Trophoblast cell (in vitro differentiated cells and primary cell): ENCODE data around the gene SMIM30.

ENCODE experiments used
- DNase-seq, 2 donors: peaks; one replicate each; pipeline ENCODE4 v3.0.0-alpha.2; 2016
- H2AFZ ChIP-seq: 2 replicates; pipeline ENCODE4 v1.6.1; 2013; ENCODE audit warnings: low read length, moderate library complexity, mild to moderate bottlenecking; ENCODE audit not compliant: insufficient read depth, poor library complexity
- H2AK5ac ChIP-seq: 2 replicates; pipeline ENCODE4 v1.6.1; 2013; ENCODE audit warnings: mild to moderate bottlenecking, low read length
- H2BK120ac ChIP-seq: 2 replicates; pipeline ENCODE4 v1.6.1; 2013; ENCODE audit warnings: low read length, mild to moderate bottlenecking, moderate library complexity; ENCODE audit not compliant: insufficient read depth, poor library complexity
- H2BK12ac ChIP-seq: 2 replicates; pipeline ENCODE4 v1.6.1; 2013; ENCODE audit warnings: mild to moderate bottlenecking, low read length, moderate library complexity
- H2BK5ac ChIP-seq: 2 replicates; pipeline ENCODE4 v1.6.1; 2013; ENCODE audit warnings: low read length, low read depth, moderate library complexity, mild to moderate bottlenecking; ENCODE audit not compliant: poor library complexity
- H3K14ac ChIP-seq: 2 replicates; pipeline ENCODE4 v1.6.1; 2013; ENCODE audit warnings: mild to moderate bottlenecking, low read length
- H3K18ac ChIP-seq: 2 replicates; pipeline ENCODE4 v1.6.1; 2013; ENCODE audit warnings: mild to moderate bottlenecking, low read length
- H3K23ac ChIP-seq: 2 replicates; pipeline ENCODE4 v1.6.1; 2013; ENCODE audit warnings: low read length
- H3K27ac ChIP-seq: 2 replicates; pipeline ENCODE4 v1.5.1; 2013; ENCODE audit warnings: low read depth, mild to moderate bottlenecking, inconsistent platforms, low read length, moderate library complexity
- H3K27me3 ChIP-seq: 2 replicates; pipeline ENCODE4 v1.6.1; 2013; ENCODE audit warnings: inconsistent platforms, mild to moderate bottlenecking, low read length, moderate library complexity; ENCODE audit not compliant: insufficient read depth
- H3K36me3 ChIP-seq, 2 experiments: 1 replicate in 1 of 2; 2 replicates in 1 of 2; pipeline ENCODE4 v1.6.1; 2013; ENCODE audit warnings: low read length in 2 of 2, mild to moderate bottlenecking in 2 of 2, moderate library complexity in 1 of 2; ENCODE audit not compliant: insufficient read depth in 2 of 2, control insufficient read depth in 1 of 2
- H3K4ac ChIP-seq: 2 replicates; pipeline ENCODE4 v1.6.1; 2013; ENCODE audit warnings: low read depth, mild to moderate bottlenecking, low read length, moderate library complexity
- H3K4me1 ChIP-seq, 2 experiments: 1 replicate in 1 of 2; 2 replicates in 1 of 2; pipeline ENCODE4 v1.6.1; 2013; ENCODE audit warnings: low read length in 2 of 2, mild to moderate bottlenecking in 2 of 2, moderate library complexity in 1 of 2; ENCODE audit not compliant: insufficient read depth in 2 of 2, control insufficient read depth in 1 of 2
- H3K4me2 ChIP-seq: 2 replicates; pipeline ENCODE4 v1.6.1; 2013; ENCODE audit warnings: inconsistent platforms, mild to moderate bottlenecking, low read length, moderate library complexity
- H3K4me3 ChIP-seq: 2 replicates; pipeline ENCODE4 v1.5.1; 2013; ENCODE audit warnings: mild to moderate bottlenecking, low read depth, low read length, inconsistent platforms
- H3K79me1 ChIP-seq: one replicate; pipeline ENCODE4 v1.6.1; 2013; ENCODE audit warnings: low read length
- H3K79me2 ChIP-seq: 2 replicates; pipeline ENCODE4 v1.6.1; 2013; ENCODE audit warnings: low read length, mild to moderate bottlenecking; ENCODE audit not compliant: control insufficient read depth, insufficient read depth, poor library complexity
- H3K9ac ChIP-seq: 2 replicates; pipeline ENCODE4 v1.6.1; 2013; ENCODE audit warnings: mild to moderate bottlenecking, low read length
- H3K9me3 ChIP-seq: 2 replicates; pipeline ENCODE4 v1.6.1; 2013; ENCODE audit warnings: low read depth, mild to moderate bottlenecking, control low read depth, inconsistent platforms, low read length; ENCODE audit not compliant: insufficient read depth
- H4K12ac ChIP-seq: 2 replicates; pipeline ENCODE4 v1.6.1; 2013; ENCODE audit warnings: low read depth, mild to moderate bottlenecking, low read length, moderate library complexity
- H4K8ac ChIP-seq: 2 replicates; pipeline ENCODE4 v1.6.1; 2013; ENCODE audit warnings: low read depth, mild to moderate bottlenecking, low read length, moderate library complexity
- H4K91ac ChIP-seq: one replicate; pipeline ENCODE4 v1.6.1; 2013; ENCODE audit warnings: low read depth, mild to moderate bottlenecking, low read length, moderate library complexity
- WGBS: extraction: QIAGEN DNeasy Blood & Tissue Kit; methylation state at CpG from one replicate; pipeline ENCODE4 v1.1.7; 2013; ENCODE audit warnings: missing lambda C conversion rate; ENCODE audit not compliant: insufficient read length, insufficient coverage; ENCODE audit errors: extremely low coverage; 5-methylcytosine and 5-hydroxymethylcytosine counted together

The SMIM30 gene

DNA sequence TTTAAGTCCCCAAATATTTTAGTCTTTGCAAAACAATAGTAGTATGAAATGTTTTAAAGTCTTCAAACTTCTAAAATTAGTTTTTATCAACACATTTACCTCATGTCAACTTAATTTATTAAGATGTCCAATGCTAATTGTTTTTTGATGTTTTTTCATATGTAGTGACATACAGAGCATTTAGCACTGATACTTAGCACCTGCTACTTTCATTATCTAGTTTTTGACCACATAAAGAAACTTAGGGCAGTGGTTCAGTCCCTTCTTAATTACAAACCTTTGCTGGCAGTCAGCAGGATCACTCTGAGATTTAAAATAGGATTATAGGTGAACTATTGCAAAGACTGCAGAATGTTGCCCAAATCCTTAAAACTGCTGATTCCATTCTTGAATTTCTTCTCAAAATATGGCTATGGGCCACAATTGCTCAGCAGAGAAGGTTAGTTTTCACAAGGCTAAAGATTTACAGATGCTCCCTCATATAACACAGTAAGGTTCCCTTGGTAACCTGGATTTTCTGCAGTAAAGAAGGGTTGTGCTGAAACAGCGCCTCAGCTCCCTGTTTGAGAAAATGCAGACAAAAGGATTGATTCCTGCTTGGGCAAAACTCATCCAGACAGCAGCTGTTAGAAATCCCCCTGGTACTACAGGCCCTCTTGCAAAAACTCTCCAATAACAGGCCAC lies 35.1 kb downstream of the SMIM30 start:
- no peak overlapping the region for H2AFZ ChIP-seq
- no peak overlapping the region for H2BK12ac ChIP-seq
- H3K14ac ChIP-seq, result no peak overlapping the region
- H4K8ac ChIP-seq, result no peak overlapping the region
- no peak overlapping the region for H2AK5ac ChIP-seq
- H4K91ac ChIP-seq, result no peak overlapping the region
- no peak overlapping the region for H3K9ac ChIP-seq
- H3K4me1 ChIP-seq, result no peaks in the 10 kb centered on the region
- no peak overlapping the region for H3K4me3 ChIP-seq
- H3K9me3 ChIP-seq, result no peaks in the 10 kb centered on the region
- no peak overlapping the region for H3K23ac ChIP-seq
- no peaks in the 10 kb centered on the region for H3K36me3 ChIP-seq
- peaks cover 4% of the 10 kb centered on the region for H3K79me1 ChIP-seq
- DNase-seq, result no peak
- no peak overlapping the region for H3K27ac ChIP-seq
- peaks cover 3% of the 10 kb centered on the region for H3K79me2 ChIP-seq
- WGBS, result no CpG with 5 or more reads among the region's 1 CpG
- no peak overlapping the region for H3K18ac ChIP-seq
- H3K4me2 ChIP-seq, result no peak overlapping the region
- H4K12ac ChIP-seq, result no peak overlapping the region
- no peak overlapping the region for H3K4ac ChIP-seq
- H2BK5ac ChIP-seq, result no peak overlapping the region
- H3K27me3 ChIP-seq, result no peaks in the 10 kb centered on the region
- H2BK120ac ChIP-seq, result no peak overlapping the region

GRCh38 chr7:113078331-113078730 lies 40.0 kb downstream of the SMIM30 start:
- Histone ChIP-seq H3K14ac (no peak overlapping the region), H3K9ac (no peak overlapping the region), H3K18ac (no peak overlapping the region), H3K4me3 (no peak overlapping the region), H4K8ac (no peak overlapping the region), H2AK5ac (no peak overlapping the region), H4K91ac (no peak overlapping the region), H3K4me2 (no peak overlapping the region), H3K23ac (no peak overlapping the region), H3K79me1 (no peaks in the 10 kb centered on the region), H3K27me3 (no peaks in the 10 kb centered on the region), H4K12ac (no peak overlapping the region), H3K9me3 (no peaks in the 10 kb centered on the region), H3K4me1 (no peaks in the 10 kb centered on the region), H3K79me2 (no peaks in the 10 kb centered on the region), H2BK5ac (no peak overlapping the region), H3K27ac (no peak overlapping the region), H2BK120ac (no peak overlapping the region), H3K36me3 (no peaks in the 10 kb centered on the region), H3K4ac (no peak overlapping the region), H2AFZ (no peak overlapping the region), H2BK12ac (no peak overlapping the region)
- WGBS, result no CpG with 5 or more reads among the region's 2 CpGs
- no peak for DNase-seq

DNA sequence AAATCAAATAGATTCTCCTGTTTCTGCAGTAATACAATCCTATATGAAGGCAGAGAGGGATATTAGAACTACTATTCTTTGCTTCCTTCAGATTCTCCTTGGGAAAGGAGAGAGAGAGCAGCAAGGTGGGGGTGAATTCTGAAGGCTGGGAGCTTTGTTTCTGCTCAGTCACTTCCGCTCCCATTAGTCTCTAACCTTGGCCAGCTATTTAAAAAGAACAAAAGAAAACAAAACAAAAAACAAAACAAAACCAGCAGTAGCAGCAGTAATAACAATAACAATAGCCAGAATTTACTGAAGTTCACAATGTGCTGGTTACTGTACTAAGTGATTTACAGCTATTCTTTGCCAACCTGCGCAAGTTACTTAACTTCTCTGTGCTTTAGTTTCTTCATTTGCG lies 41.7 kb downstream of the SMIM30 start:
- no peak overlapping the region for H2AFZ ChIP-seq
- H3K79me2 ChIP-seq, result no peaks in the 10 kb centered on the region
- no peak overlapping the region for H3K4me2 ChIP-seq
- H2AK5ac ChIP-seq, result no peak overlapping the region
- no CpG with 5 or more reads among the region's 3 CpGs for WGBS
- no peaks in the 10 kb centered on the region for H3K36me3 ChIP-seq
- no peak overlapping the region for H2BK12ac ChIP-seq
- no peak overlapping the region for H3K14ac ChIP-seq
- H3K9ac ChIP-seq, result no peak overlapping the region
- no peaks in the 10 kb centered on the region for H3K9me3 ChIP-seq
- DNase-seq, result no peak
- no peaks in the 10 kb centered on the region for H3K79me1 ChIP-seq
- no peak overlapping the region for H3K18ac ChIP-seq
- no peak overlapping the region for H4K12ac ChIP-seq
- no peak overlapping the region for H3K27ac ChIP-seq
- H3K4ac ChIP-seq, result no peak overlapping the region
- H3K4me1 ChIP-seq, result no peaks in the 10 kb centered on the region
- no peak overlapping the region for H2BK120ac ChIP-seq
- no peaks in the 10 kb centered on the region for H3K27me3 ChIP-seq
- no peak overlapping the region for H4K91ac ChIP-seq
- H3K4me3 ChIP-seq, result no peak overlapping the region
- H3K23ac ChIP-seq, result no peak overlapping the region
- no peak overlapping the region for H2BK5ac ChIP-seq
- no peak overlapping the region for H4K8ac ChIP-seq

DNA sequence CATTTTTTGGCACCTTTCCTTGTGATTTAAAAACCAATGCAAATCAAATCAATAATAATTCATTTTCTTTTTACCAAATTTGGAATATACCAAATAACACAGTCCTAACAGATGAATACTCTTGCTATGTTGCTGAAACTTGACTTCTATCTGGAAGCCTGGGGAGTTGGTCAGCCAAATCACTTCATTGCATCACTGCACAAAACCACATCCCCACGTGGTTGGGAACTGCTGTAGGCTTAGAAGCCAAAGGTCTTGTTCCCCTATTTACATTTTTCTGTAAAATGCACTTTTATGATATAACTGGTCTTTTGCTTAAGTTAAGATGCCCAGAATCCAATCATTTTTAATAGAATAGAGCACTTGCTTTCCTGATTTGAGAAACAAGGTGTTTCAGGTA lies 46.9 kb downstream of the SMIM30 start:
- H3K27ac ChIP-seq, result no peak overlapping the region
- H3K4ac ChIP-seq, result no peak overlapping the region
- no peak overlapping the region for H3K23ac ChIP-seq
- no peak overlapping the region for H2BK12ac ChIP-seq
- no peak overlapping the region for H2AK5ac ChIP-seq
- no peak overlapping the region for H3K9ac ChIP-seq
- no peaks in the 10 kb centered on the region for H3K79me2 ChIP-seq
- no peak overlapping the region for H4K91ac ChIP-seq
- H3K4me1 ChIP-seq, result no peaks in the 10 kb centered on the region
- H3K79me1 ChIP-seq, result no peaks in the 10 kb centered on the region
- H4K12ac ChIP-seq, result no peak overlapping the region
- peak; percentile 2 to 14 for DNase-seq
- H2BK5ac ChIP-seq, result no peak overlapping the region
- H3K36me3 ChIP-seq, result no peaks in the 10 kb centered on the region
- no CpG with 5 or more reads among the region's 1 CpG for WGBS
- no peak overlapping the region for H3K18ac ChIP-seq
- no peaks in the 10 kb centered on the region for H3K9me3 ChIP-seq
- no peak overlapping the region for H2AFZ ChIP-seq
- no peak overlapping the region for H3K4me3 ChIP-seq
- H3K27me3 ChIP-seq, result no peaks in the 10 kb centered on the region
- no peak overlapping the region for H4K8ac ChIP-seq
- no peak overlapping the region for H3K4me2 ChIP-seq
- H2BK120ac ChIP-seq, result no peak overlapping the region
- H3K14ac ChIP-seq, result no peak overlapping the region
